ENCODE results near the gene ADGRA3. TPM values are rescaled to one million over a fixed set of nuclear protein-coding genes. Genes with fewer than 3 reads are reported as not detected.

The ADGRA3 gene
- total and polyA plus RNA-seq, 9 donors, result 42.4 to 60.5 (median 49.0) TPM

DNA sequence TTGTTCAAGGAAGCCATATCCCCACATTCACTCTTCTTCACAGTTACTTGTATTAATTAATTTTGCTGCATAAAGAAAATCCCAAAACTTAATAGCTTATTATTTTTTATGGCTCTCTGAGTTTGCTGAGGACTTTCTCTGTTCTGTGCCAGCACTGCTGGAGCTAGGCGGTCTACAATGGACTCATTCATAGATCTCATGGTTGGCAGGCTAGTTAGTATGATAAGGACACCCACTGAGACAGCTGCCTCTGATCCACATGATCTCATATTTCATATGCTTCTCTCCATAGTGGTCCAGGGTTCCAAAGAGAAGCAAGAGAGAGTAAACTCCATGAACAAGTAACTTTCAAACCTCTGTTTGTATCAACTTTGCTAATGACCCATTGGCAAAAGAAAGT lies 170.2 kb downstream of the ADGRA3 start:
- no peaks in the 10 kb centered on the region for H3K27me3 ChIP-seq (ENCODE audit: control insufficient read depth, insufficient read depth, low read length)
- H3K9me3 ChIP-seq (replicated peaks; ENCODE audit: control insufficient read depth, low read depth, low read length), result no peaks in the 10 kb centered on the region
- DNase-seq, result peak; percentile 56
- H3K4me1 ChIP-seq (ENCODE audit: control insufficient read depth, insufficient read depth, low read length), result no peaks in the 10 kb centered on the region
- no peak overlapping the region for H3K27ac ChIP-seq (ENCODE audit: low read length)
- H3K36me3 ChIP-seq (ENCODE audit: control insufficient read depth, insufficient read depth, low read length), result no peaks in the 10 kb centered on the region
- WGBS (ENCODE audit: insufficient coverage), result no CpG with 5 or more reads among the region's 1 CpG
- no peak overlapping the region for H3K4me3 ChIP-seq (ENCODE audit: low read length)

DNA sequence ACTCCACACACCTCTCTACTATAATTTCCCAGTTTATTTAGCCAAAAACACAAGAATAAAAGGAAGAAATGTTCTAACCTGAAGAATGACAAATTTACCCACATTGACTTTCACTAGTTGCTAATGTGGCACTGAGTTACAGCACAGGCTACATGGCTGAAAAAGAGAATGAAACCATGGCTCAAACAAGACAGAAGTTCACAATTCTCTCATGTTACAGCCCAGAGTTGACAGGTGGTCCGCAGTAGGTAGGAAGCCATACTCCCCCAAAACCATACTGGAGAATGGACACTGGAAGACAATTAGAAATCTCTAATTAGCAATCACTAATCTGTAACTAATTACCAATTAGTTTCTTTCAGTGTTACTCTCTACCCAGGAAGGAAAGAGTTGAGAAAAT lies 170.8 kb downstream of the ADGRA3 start:
- Histone ChIP-seq H3K4me3 (ENCODE audit: low read length) (no peak overlapping the region), H3K36me3 (ENCODE audit: control insufficient read depth, insufficient read depth, low read length) (no peaks in the 10 kb centered on the region), H3K4me1 (ENCODE audit: control insufficient read depth, insufficient read depth, low read length) (no peaks in the 10 kb centered on the region), H3K27ac (ENCODE audit: low read length) (no peak overlapping the region), H3K9me3 (replicated peaks; ENCODE audit: control insufficient read depth, low read depth, low read length) (no peaks in the 10 kb centered on the region), H3K27me3 (ENCODE audit: control insufficient read depth, insufficient read depth, low read length) (no peaks in the 10 kb centered on the region)
- no CpG with 5 or more reads among the region's 1 CpG for WGBS (ENCODE audit: insufficient coverage)
- DNase-seq, result no peak

DNA sequence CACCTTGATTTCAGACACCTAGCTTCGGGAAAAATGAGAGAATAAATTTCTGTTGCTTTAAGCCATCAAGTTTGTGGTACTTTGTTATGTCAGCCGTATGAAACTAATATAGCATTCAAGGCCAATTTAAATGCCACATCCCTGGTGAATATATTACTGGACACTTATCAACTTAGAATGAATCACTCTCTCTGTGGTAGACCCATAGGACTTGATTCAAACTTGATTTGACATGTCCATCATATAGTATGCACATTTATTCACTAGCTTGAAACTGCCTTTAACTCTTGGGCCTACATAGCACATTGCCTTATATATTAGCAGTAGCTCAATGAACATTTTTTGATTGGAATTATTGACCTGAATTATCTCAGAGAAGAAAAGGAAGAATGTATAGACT lies 172.3 kb downstream of the ADGRA3 start:
- H3K27me3 ChIP-seq (ENCODE audit: control insufficient read depth, insufficient read depth, low read length), result no peaks in the 10 kb centered on the region
- DNase-seq, result no peak
- no peak overlapping the region for H3K27ac ChIP-seq (ENCODE audit: low read length)
- no CpG with 5 or more reads among the region's 2 CpGs for WGBS (ENCODE audit: insufficient coverage)
- no peak overlapping the region for H3K4me3 ChIP-seq (ENCODE audit: low read length)
- H3K4me1 ChIP-seq (ENCODE audit: control insufficient read depth, insufficient read depth, low read length), result no peaks in the 10 kb centered on the region
- H3K9me3 ChIP-seq (replicated peaks; ENCODE audit: control insufficient read depth, low read depth, low read length), result no peaks in the 10 kb centered on the region
- no peaks in the 10 kb centered on the region for H3K36me3 ChIP-seq (ENCODE audit: control insufficient read depth, insufficient read depth, low read length)

DNA sequence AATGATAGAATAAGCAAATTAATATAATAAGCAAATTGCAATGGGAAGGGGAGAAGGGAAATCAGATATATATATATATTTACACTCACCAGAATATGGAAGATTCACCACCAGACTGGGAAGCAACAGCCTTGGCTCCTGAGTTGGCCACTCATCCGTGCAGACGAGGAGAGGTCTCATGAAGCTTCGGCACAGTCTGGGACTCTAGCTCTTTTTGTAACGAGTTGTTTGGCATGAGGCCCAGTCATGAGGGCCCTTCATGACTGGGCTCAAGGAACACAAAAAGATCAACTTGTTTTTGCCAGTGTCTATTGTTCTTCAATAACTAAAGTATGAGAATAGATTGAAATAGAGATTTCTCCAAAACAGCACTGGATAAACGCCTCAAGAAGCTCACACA lies 176.4 kb downstream of the ADGRA3 start:
- no peak overlapping the region for H3K27ac ChIP-seq (ENCODE audit: low read length)
- 70% methylated on average over 3 of the region's 5 CpGs for WGBS (ENCODE audit: insufficient coverage)
- no peaks in the 10 kb centered on the region for H3K27me3 ChIP-seq (ENCODE audit: control insufficient read depth, insufficient read depth, low read length)
- no peaks in the 10 kb centered on the region for H3K36me3 ChIP-seq (ENCODE audit: control insufficient read depth, insufficient read depth, low read length)
- H3K4me1 ChIP-seq (ENCODE audit: control insufficient read depth, insufficient read depth, low read length), result no peaks in the 10 kb centered on the region
- no peak overlapping the region for H3K4me3 ChIP-seq (ENCODE audit: low read length)
- no peaks in the 10 kb centered on the region for H3K9me3 ChIP-seq (replicated peaks; ENCODE audit: control insufficient read depth, low read depth, low read length)
- DNase-seq, result no peak

DNA sequence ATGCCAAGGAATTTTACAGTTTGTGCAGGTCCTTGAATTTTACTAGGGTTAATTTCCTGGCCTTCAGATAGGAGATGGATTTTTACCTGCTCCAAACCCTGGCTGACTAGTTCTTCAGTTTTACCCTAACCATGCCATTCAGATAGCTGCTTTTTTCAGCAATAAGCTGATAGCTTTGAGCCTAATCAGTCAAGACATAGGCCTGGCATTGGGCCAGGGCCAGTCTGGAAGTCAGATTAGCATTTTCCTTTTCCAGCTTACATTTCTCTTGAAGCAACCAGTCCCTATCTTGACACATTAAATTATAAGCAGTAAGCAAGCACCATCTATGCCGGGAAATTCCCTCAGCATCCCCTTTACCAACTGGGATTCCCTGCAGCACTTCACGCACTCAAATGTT lies 177.1 kb downstream of the ADGRA3 start:
- Histone ChIP-seq H3K27me3 (ENCODE audit: control insufficient read depth, insufficient read depth, low read length) (no peaks in the 10 kb centered on the region), H3K4me1 (ENCODE audit: control insufficient read depth, insufficient read depth, low read length) (no peaks in the 10 kb centered on the region), H3K4me3 (ENCODE audit: low read length) (no peak overlapping the region), H3K36me3 (ENCODE audit: control insufficient read depth, insufficient read depth, low read length) (no peaks in the 10 kb centered on the region), H3K27ac (ENCODE audit: low read length) (no peak overlapping the region), H3K9me3 (replicated peaks; ENCODE audit: control insufficient read depth, low read depth, low read length) (no peaks in the 10 kb centered on the region)
- WGBS (ENCODE audit: insufficient coverage), result 72% methylated on average over 2 of the region's 2 CpGs
- no peak for DNase-seq

Other genes starting within 250 kb of the ADGRA3 start
- gene GBA3, start 176.9 kb upstream of the ADGRA3 start, total RNA-seq, result 0.27 TPM
- gene GBA3, start 176.9 kb upstream of the ADGRA3 start, polyA plus RNA-seq (ENCODE audit: insufficient read depth in 1 of 8, insufficient read length in 8 of 8, low replicate concordance in 1 of 8), result 1 to 10 TPM in 2 of 8 donors, under 1 TPM in 6; 0.07 to 4.8 (median 0.31) TPM

All from muscle of leg (tissue), 11 donors.